H1 (cell line): Measurements from ENCODE around the gene PLBD1. TPM values are rescaled to one million over a fixed set of nuclear protein-coding genes. Genes with fewer than 3 reads are reported as not detected.

Experiments used
- CEBPB ChIP-seq: IDR thresholded peaks from 2 replicates; pipeline ENCODE4 v1.6.1; 2012; ENCODE audit warnings: low read depth, low read length
- HDAC2 ChIP-seq, 2 experiments: fragments of 300-600 bp in 1 of 2; sonication (generic) in 1 of 2; IDR thresholded peaks; 2 replicates each; pipeline ENCODE4 v1.6.1; 2011 to 2012; ENCODE audit warnings: low read depth in 2 of 2, low read length in 2 of 2, mild to moderate bottlenecking in 2 of 2, moderate library complexity in 2 of 2, borderline replicate concordance in 1 of 2, inconsistent platforms in 1 of 2
- TAF1 ChIP-seq: IDR thresholded peaks from 2 replicates; pipeline ENCODE4 v1.6.1; 2011; ENCODE audit warnings: mild to moderate bottlenecking, low read depth, low read length
- TAF7 ChIP-seq: optimal IDR thresholded peaks from 2 replicates; pipeline ENCODE3; 2011; ENCODE audit warnings: low read depth, mild to moderate bottlenecking, inconsistent platforms, low read length, moderate library complexity, borderline replicate concordance
- polyA plus RNA-seq, 7 experiments: library from polyadenylated mRNA; depleted of rRNA in 3 of 7; stranded (reverse) in 5 of 7; unstranded in 2 of 7; fragments of >200 nt in 5 of 7; fragments of 200-250 nt in 2 of 7; gene quantifications; 1 replicate in 5 of 7; 2 replicates in 1 of 7; 4 replicates in 1 of 7; pipeline versions ENCODE4 v1.2.1 to v1.2.3, GENCODE V29; 2011 to 2013; ENCODE audit warnings: missing spikeins in 2 of 7, mixed read lengths in 2 of 7
- total RNA-seq: library from RNA; stranded (reverse); fragmentation: NEBNext Ultra II Directional; extraction: Animal tissue kit (Norgen Biotek cat#: 25700); gene quantifications from 2 replicates; pipeline ENCODE4 v1.2.1, GENCODE V29; 2021

PLBD1 gene
- total and polyA plus RNA-seq, 2 of the 8 experiments (the other 6 are each of a cell fraction or from before 2014, with no cell fraction given): 6.3 to 12.3 TPM

DNA sequence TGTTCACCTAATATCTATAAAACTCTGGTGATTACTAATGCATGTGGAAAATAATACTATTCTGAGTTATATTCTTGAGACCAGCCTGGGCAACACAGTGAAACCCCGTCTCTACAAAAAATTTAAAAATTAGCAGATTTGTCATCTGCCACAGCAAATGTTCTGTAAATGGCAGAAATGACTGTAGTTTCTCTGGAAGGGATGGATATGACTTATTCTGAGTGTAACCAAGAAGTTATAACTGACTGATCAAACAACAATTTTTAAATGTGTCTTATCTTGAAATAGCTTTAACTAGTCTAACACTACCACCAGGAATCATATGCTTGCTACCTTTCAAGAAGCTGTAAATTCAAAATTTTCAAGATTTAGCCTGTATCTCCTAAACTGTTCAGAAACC is 88.7 kb downstream of the PLBD1 start (continued):
- TF ChIP-seq CEBPB (no peak), HDAC2 (IDR thresholded peaks at IDR 0.05; ENCODE audit: borderline replicate concordance in 1 of 2, low read depth in 2 of 2, low read length in 2 of 2) (no peak), TAF7 (no peak), TAF1 (no peak)
